ENCODE measurements around the gene GNAT1.

- TF ChIP-seq FOXM1 (IDR thresholded peaks at IDR 0.05; ENCODE audit: borderline replicate concordance) (no peak), SP1 (IDR thresholded peaks at IDR 0.05) (no peak), CTBP1 (IDR thresholded peaks at IDR 0.05; ENCODE audit: borderline replicate concordance) (no peak), BHLHE40 (IDR thresholded peaks at IDR 0.05; ENCODE audit: borderline replicate concordance) (no peak)
Measured at GRCh38 chr3:50203809-50204803, 12.7 kb downstream of the GNAT1 start.
